Measurements from ENCODE around the gene PTPN7. TPM values are rescaled to one million over a fixed set of nuclear protein-coding genes. Genes with fewer than 3 reads are reported as not detected.

PTPN7 gene
- total and polyA plus RNA-seq, 4 donors, result 0.75 to 7.0 (median 1.7) TPM

DNA sequence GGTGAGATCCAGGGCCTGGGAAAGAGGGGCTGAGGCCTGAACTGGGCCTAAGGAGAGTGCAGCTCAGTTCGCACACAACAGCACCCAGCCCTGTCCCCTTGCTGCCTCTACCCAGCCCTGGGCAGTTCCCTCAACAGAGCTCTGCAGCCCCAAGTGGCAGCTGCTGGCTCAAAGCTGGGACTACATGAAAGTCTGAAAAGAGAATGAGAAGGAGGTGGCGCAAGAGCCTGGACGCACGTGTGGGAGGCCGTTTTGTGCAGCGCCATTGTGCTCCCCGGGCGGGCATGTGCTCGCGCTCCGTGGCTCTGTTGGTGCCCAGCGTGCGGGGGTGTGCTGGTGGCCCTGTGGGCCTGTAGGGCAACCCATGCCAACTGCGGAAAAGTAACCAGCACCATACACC, 27.4 kb downstream of the PTPN7 start:
- Histone ChIP-seq H3K27me3 (ENCODE audit: control insufficient read depth in 4 of 4, insufficient read depth in 4 of 4, low read length in 3 of 4) (no peaks in the 10 kb centered on the region), H3K27ac (ENCODE audit: low read depth in 1 of 2, low read length in 2 of 2) (peak overlapping the region; percentile 25 to 45), H3K4me1 (ENCODE audit: control insufficient read depth in 4 of 4, insufficient read depth in 4 of 4, low read length in 3 of 4) (peaks cover 2 to 22% (median 17%) of the 10 kb centered on the region in 4 donors), H3K4me3 (ENCODE audit: low read depth in 1 of 3, low read length in 3 of 3) (no peak overlapping the region), H3K9me3 (ENCODE audit: control insufficient read depth in 4 of 4, low read length in 3 of 4) (no peaks in the 10 kb centered on the region), H3K36me3 (ENCODE audit: control insufficient read depth in 4 of 4, insufficient read depth in 3 of 4, low read depth in 1 of 4, low read length in 3 of 4) (peaks cover 5 to 20% (median 11%) of the 10 kb centered on the region in 4 donors), H3K9ac (ENCODE audit: low read depth in 1 of 2, low read length in 2 of 2) (no peak overlapping the region)
- WGBS, result 91% methylated on average over 14 of the region's 14 CpGs
- DNase-seq (ENCODE audit: low spot score), result no peak
- TF ChIP-seq HNF4A (conservative IDR thresholded peaks at IDR 0.05) (no peak), NR2F2 (IDR thresholded peaks at IDR 0.05) (no peak), HNF4G (IDR thresholded peaks at IDR 0.05) (no peak), FOXA2 (IDR thresholded peaks at IDR 0.05) (no peak), JUND (IDR thresholded peaks at IDR 0.05) (no peak)
- TF ChIP-seq, protein P1, sequence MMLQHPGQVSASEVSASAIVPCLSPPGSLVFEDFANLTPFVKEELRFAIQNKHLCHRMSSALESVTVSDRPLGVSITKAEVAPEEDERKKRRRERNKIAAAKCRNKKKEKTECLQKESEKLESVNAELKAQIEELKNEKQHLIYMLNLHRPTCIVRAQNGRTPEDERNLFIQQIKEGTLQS (IDR thresholded peaks at IDR 0.05), result no peak
- TF ChIP-seq, protein P2, sequence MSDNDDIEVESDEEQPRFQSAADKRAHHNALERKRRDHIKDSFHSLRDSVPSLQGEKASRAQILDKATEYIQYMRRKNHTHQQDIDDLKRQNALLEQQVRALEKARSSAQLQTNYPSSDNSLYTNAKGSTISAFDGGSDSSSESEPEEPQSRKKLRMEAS (IDR thresholded peaks at IDR 0.05), result no peak
- TF ChIP-seq, protein P3, sequence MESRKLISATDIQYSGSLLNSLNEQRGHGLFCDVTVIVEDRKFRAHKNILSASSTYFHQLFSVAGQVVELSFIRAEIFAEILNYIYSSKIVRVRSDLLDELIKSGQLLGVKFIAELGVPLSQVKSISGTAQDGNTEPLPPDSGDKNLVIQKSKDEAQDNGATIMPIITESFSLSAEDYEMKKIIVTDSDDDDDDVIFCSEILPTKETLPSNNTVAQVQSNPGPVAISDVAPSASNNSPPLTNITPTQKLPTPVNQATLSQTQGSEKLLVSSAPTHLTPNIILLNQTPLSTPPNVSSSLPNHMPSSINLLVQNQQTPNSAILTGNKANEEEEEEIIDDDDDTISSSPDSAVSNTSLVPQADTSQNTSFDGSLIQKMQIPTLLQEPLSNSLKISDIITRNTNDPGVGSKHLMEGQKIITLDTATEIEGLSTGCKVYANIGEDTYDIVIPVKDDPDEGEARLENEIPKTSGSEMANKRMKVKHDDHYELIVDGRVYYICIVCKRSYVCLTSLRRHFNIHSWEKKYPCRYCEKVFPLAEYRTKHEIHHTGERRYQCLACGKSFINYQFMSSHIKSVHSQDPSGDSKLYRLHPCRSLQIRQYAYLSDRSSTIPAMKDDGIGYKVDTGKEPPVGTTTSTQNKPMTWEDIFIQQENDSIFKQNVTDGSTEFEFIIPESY (IDR thresholded peaks at IDR 0.05), result no peak

DNA sequence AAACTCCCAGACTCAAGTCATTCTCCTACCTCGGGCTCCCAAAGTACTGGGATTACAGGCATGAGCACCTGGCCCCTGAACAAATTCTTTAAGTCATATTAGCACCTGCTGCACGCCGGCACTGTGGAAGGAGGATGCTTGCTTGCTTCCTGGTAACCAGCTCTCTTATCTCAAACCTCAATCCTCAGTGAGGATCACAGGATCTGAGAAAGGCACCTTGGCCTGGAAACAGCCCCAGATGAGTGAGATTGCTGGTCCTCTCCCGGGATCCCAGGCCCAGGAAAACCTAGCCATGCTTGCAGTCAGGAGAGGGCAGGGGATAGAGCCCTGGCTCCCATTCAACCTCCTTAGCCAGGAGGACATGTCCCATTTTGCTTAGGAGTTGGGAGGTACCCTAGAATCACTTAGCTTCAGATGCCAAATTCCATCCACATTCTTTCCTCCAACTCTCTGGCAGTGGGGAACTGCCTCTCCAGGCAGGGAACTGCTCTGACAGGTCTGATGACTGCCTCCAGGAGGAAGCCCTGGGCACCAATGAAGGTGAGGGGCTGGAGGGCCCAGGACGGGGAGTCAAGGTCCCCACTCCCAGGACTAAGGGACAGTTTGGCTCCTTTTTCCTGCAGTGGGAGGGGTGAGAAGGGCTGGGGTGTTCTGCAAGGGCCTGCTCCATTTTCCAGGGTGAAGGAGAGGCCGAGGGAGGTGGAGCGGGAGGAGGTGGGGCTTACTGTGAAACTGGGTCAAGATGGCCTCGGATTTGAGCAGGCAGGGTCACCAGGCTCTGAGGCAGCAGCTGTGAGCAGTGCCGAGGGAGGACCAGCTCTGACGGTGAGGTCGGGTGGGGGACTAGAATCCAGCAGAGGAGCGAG, 28.2 kb downstream of the PTPN7 start:
- Histone ChIP-seq H3K4me3 (ENCODE audit: low read depth in 1 of 3, low read length in 3 of 3) (no peak overlapping the region), H3K9ac (ENCODE audit: low read depth in 1 of 2, low read length in 2 of 2) (no peak overlapping the region), H3K4me1 (ENCODE audit: control insufficient read depth in 4 of 4, insufficient read depth in 4 of 4, low read length in 3 of 4) (peaks cover 2 to 22% (median 17%) of the 10 kb centered on the region in 4 donors), H3K9me3 (ENCODE audit: control insufficient read depth in 4 of 4, low read length in 3 of 4) (no peaks in the 10 kb centered on the region), H3K27ac (ENCODE audit: low read depth in 1 of 2, low read length in 2 of 2) (peak overlapping the region; percentile 25 to 45), H3K27me3 (ENCODE audit: control insufficient read depth in 4 of 4, insufficient read depth in 4 of 4, low read length in 3 of 4) (no peaks in the 10 kb centered on the region), H3K36me3 (ENCODE audit: control insufficient read depth in 4 of 4, insufficient read depth in 3 of 4, low read depth in 1 of 4, low read length in 3 of 4) (peaks cover 0 to 16% (median 10%) of the 10 kb centered on the region in 4 donors)
- no peak for DNase-seq (ENCODE audit: low spot score)
- WGBS, result 84% methylated on average over 12 of the region's 12 CpGs
- TF ChIP-seq YY1 (IDR thresholded peaks at IDR 0.05) (no peak), HNF4G (IDR thresholded peaks at IDR 0.05) (no peak), RXRA (IDR thresholded peaks at IDR 0.05) (peak; percentile 11 to 12), FOXA1 (IDR thresholded peaks at IDR 0.05) (no peak), RAD21 (IDR thresholded peaks at IDR 0.05) (no peak), SP1 (IDR thresholded peaks at IDR 0.05) (peak; percentile 40)
- TF ChIP-seq, protein P4, sequence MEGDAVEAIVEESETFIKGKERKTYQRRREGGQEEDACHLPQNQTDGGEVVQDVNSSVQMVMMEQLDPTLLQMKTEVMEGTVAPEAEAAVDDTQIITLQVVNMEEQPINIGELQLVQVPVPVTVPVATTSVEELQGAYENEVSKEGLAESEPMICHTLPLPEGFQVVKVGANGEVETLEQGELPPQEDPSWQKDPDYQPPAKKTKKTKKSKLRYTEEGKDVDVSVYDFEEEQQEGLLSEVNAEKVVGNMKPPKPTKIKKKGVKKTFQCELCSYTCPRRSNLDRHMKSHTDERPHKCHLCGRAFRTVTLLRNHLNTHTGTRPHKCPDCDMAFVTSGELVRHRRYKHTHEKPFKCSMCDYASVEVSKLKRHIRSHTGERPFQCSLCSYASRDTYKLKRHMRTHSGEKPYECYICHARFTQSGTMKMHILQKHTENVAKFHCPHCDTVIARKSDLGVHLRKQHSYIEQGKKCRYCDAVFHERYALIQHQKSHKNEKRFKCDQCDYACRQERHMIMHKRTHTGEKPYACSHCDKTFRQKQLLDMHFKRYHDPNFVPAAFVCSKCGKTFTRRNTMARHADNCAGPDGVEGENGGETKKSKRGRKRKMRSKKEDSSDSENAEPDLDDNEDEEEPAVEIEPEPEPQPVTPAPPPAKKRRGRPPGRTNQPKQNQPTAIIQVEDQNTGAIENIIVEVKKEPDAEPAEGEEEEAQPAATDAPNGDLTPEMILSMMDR (IDR thresholded peaks at IDR 0.05; ENCODE audit: low read depth, low read length, missing input control), result no peak
- TF ChIP-seq, protein P1 (IDR thresholded peaks at IDR 0.05), result no peak
- TF ChIP-seq, protein P3 (IDR thresholded peaks at IDR 0.05), result no peak
- TF ChIP-seq, protein P5, sequence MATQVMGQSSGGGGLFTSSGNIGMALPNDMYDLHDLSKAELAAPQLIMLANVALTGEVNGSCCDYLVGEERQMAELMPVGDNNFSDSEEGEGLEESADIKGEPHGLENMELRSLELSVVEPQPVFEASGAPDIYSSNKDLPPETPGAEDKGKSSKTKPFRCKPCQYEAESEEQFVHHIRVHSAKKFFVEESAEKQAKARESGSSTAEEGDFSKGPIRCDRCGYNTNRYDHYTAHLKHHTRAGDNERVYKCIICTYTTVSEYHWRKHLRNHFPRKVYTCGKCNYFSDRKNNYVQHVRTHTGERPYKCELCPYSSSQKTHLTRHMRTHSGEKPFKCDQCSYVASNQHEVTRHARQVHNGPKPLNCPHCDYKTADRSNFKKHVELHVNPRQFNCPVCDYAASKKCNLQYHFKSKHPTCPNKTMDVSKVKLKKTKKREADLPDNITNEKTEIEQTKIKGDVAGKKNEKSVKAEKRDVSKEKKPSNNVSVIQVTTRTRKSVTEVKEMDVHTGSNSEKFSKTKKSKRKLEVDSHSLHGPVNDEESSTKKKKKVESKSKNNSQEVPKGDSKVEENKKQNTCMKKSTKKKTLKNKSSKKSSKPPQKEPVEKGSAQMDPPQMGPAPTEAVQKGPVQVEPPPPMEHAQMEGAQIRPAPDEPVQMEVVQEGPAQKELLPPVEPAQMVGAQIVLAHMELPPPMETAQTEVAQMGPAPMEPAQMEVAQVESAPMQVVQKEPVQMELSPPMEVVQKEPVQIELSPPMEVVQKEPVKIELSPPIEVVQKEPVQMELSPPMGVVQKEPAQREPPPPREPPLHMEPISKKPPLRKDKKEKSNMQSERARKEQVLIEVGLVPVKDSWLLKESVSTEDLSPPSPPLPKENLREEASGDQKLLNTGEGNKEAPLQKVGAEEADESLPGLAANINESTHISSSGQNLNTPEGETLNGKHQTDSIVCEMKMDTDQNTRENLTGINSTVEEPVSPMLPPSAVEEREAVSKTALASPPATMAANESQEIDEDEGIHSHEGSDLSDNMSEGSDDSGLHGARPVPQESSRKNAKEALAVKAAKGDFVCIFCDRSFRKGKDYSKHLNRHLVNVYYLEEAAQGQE (IDR thresholded peaks at IDR 0.05), result no peak

All from liver (tissue), 9 donors.